Measurements from ENCODE around the gene NRXN2.
A peak's percentile ranks its signal among the peaks of the same experiment; 100 is the strongest.

The NRXN2 gene

DNA sequence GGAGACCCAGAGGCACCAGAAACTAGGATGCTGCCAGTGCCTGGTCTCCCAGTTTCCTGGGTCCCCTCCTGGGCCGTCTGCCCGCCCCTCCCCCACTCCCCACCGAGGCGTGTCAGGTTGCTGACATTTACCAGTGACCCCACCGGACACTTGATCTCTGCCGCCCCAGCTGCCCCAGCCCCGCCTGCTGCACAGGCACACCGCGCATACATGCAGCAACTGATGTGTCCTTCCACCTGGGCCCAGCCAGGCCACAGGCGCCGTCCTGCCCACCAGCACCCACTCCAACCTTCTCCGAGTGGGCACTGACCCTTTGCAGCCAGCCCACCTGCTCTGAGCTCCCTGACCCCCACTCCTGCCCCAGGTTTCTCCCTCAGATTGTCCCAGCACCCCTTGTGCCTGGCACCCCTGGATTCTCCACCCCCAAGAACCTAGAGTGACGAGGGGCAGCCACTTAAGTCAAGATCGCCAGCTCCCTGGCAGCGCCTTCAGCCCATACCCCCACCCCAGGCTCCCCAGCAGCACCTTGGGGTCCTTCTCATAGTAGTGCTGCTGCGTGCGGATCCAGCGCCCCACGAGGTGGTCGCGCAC is 36.2 kb upstream of the NRXN2 start:
- DNase-seq (ENCODE audit: low read depth) = no peak

DNA sequence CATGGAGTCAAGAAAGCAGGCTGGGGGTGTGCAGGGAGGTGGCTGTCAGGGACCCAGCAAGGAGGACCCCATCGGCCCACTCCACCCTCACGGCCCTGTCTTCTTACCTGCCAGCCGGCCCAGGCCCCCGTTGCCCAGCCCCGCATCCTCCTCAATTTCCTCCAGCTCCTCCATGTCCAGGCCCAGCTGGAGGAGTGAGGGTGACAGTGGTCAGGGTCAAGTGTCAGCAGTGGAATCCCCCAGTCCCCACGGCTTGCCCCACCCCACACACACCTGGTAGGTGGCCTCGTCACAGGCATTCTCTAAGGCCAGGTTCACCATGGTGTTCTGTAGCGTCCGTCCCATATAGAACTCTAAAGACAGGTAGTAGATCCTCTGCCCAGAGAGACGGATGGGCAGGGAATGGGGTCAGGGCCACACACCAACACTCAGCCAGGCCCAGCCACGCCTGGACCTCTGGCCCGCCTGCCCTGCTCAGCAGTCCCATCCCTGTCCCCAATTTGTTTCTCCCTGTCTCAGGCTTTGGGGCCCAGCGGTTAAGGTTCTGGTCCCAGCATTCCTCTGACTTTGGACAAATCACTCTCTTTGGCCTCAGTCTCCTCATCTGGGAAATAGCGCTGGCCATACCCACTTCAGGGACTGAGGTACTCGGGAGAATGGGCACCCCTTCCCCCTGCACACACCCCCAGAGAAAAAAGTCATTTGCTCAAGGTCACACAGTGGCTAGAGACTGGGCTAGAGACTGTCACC is 35.5 kb upstream of the NRXN2 start:
- no peak for DNase-seq (ENCODE audit: low read depth)

DNA sequence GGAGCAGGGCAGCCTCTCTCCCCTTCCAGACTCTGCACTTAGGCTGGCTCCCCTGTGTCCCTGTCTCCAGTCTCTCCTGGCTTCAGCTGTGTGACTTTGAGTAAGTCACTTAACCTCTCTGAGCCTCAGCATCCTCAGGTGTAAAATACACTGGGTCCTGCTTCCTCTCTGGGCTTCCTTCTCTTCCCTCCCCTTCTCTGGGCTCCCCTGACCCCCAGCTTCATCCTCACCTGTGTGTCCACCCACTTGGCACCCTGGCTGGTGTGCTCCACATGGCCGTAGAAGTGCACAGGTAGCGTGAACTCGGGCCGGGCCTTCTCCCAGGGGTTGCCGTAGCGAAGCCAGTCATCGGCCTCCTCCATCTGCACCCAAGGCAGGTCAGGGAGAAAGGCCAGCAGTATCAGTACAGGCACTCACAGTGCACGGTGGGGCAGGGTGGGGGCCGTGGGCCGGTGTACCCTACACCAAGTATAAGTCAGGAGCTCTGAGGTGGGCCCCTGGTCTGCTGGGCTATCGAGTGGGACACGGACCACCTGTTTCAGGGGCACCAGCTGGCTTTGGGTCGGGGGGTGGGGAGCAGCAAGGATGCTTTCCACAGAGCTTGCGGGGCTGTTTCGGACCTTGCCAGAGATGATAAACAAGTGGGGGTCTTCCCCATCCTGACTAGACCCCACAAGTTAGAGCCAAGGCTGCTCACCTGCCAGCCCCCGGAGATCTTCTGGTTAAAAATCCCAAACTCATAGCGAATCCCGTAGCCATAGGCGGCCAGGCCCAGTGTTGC is 34.7 kb upstream of the NRXN2 start:
- DNase-seq (ENCODE audit: low read depth) = no peak

DNA sequence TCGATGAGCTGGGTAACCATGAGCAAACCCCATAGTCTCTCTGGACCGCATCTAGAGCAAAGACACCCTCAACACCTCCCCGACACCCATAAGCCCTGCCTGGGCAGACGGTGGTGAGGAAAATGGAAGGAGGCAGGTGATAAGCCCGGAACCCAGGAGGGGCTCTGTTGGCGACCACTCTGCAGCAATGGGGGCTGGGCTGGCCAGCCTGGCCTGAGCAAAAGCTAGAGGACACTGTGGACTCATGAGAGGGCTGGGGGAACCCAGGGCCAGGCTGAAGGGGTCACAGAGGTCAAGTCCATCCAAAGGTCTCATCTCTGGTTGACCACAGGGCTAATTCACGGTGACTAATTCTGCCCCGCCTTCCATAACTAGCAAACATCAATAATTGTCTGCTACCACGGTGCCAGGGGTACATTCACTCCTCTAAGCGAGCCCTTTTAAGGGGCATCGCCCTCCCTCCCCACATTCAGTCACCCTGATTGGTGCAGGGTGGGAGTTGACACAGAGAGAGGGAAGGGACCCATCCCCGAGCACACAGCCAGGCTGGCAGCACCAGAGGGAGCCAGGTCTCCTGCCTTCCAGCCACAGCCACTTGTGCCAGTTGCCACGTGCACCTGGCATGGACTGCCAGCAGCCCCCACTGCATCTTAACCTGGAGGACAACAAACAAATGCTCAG is 32.8 kb upstream of the NRXN2 start:
- DNase-seq (ENCODE audit: low read depth) = no peak

DNA sequence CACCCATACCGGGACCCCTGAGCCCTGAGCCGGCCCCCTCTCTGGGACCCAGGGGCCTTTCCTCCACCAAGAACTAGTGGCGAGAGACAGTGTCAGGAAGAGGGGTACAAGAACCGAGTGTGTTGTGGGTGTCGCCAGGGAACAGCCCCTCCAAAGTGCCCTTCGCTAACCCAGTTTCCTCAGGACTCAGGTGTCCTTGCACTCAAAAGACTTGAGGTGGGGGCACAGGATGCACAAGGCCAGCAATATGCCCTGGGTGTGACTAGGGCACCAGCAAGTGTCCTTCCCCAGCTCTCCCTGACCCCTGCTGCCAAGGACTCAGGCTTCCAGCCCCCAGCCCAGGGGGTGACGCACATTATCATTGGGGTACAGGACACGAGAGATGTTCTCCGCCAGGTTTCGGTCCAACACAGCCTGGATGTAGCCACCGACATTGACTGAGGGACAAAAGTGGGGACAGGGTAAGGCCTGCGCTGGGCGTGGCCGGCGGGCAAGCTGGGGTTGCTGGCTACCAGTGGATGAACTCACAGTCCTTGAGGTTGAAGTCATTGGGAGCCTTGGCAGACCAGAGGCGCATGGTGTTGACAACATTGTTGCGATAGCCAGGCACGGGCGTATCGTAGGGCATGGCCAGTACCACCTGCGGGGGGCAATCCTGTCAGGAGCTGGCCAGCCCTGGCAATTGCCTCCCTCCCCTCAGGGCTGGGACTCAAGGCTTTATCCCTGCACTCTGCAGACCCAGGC is 32.1 kb upstream of the NRXN2 start:
- no peak for DNase-seq (ENCODE audit: low read depth)

GRCh38 chr11:64754124-64754918 is 31.3 kb upstream of the NRXN2 start:
- DNase-seq (ENCODE audit: low read depth) = no peak

DNA sequence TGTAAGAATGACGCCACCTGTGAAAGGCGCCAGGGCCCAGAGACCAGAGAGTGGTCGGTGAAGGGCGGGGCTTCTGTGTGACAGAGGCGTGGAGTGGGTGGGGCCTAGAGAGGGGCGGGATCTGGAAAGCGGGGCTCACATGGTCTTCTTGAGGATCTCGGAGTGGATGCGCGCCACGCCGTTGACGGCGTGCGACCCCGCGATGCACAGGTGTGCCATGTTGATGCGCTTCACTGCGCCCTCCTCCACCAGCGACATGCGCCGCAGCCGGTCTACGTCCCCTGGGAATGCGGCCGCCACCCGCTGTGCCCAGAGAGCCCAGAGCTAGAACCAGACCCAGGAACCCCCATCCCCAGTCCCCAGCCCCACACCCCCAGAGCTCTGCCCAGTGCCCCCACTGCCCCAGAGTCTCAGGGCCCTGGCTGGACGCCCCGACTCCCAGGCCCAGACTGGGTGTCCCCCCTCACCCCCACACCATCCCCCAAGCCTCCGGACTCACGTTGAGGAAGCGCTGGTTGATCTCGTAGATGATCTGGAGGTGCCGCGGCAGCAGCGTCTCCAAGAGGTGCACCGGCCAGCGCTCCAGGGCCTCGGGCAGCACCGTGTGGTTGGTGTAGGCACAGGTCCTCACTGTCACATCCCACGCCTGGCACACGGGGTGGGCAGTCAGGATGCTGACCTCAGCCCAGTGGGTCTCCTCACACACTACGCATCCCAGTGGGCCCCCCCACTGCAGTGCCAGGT is 30.6 kb upstream of the NRXN2 start:
- DNase-seq (ENCODE audit: low read depth) = no peak

DNA sequence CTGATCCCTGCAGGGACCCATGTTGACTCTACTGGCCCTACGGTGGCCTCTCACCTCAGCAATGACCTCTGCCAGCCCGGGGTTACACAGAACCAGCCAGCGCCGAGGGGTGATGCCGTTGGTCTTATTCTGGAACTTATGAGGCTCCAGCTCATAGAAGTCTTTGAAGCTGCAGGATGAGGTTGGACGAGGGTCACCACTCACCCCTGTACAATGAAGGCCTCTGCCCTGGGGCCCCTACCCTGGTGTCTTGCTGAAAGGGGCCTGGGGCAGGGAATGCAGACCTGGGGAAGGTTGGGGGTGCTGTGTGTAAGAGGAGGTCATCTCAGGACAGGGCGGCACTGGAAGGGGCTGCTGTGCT is 30.0 kb upstream of the NRXN2 start:
- no peak for DNase-seq (ENCODE audit: low read depth)

DNA sequence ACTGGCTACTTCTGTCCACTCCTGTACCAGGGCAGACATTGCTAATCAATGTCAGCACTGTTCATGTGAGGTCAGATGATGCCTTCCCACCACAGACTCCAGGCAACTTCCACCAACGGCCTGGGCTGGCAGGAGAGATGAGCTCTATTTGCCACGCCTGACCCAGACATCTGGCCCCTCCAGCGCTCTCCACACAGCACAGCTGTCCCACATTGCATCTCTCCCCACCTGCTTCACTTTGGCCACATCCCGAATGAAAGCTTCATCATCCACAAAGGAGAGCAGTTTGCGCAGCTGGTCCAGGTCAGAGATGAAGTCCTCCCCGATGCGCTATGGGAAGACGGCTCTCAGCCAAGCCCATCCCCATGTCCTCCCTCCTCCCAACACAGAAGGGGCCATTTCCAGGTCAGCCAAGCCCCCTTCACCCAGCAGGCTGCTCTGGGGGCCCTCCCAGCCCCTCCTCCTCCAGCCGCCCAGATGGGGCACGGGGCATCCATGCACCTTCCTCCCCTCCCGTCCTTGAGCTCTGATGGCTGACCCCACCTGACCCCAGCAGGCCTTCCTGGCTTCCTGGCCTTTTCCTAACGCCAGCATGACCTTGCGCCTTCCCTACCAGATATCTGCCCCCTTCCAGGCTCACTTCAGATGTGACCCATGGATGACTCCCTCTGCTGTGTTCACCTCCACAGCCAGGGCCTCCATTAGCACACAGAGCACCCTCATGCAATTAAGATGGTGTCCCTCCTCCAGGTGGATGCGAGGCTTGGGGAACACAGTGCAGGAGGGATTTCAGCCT is 29.4 kb upstream of the NRXN2 start:
- DNase-seq (ENCODE audit: low read depth) = no peak

DNA sequence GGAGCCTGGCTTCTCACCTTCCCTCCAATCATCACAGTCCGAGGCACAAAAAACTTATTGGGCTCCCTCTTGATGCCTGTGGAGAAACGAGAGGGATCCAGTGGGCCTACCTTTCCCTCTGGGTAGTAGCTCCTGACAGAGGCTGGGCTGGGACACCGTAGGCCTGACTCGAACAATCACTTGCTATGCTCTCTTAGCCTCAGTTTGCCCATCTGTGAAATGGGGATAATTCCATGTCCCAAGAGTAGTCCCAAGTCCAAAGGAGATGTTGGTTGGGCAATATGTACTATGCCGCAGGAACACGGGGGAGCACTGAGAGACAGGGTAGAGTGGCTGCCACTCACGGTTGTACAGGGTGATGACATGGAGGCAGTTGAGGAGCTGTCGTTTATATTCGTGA is 28.6 kb upstream of the NRXN2 start:
- no peak for DNase-seq (ENCODE audit: low read depth)

DNA sequence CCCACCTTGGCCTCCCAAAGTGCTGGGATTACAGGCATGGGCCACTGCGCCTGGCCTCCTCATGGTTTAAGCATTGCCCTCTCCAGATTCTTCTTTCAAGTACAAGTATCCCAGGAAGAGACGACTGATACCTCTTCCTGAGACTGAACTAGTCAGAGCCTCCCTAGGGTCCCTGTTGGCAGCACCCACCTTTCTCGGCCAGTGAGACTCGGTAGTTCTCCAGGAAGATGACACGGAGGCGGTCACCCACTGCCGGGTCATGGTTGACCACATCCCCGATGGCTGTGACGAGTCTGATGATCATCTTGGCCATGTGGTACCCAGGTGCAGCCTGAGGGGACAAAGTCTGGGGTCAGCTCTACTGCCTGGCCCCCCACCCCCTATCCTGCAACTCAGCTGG is 28.1 kb upstream of the NRXN2 start:
- DNase-seq (ENCODE audit: low read depth) = no peak

GRCh38 chr11:64750361-64751054 is 27.5 kb upstream of the NRXN2 start:
- DNase-seq (ENCODE audit: low read depth) = no peak

DNA sequence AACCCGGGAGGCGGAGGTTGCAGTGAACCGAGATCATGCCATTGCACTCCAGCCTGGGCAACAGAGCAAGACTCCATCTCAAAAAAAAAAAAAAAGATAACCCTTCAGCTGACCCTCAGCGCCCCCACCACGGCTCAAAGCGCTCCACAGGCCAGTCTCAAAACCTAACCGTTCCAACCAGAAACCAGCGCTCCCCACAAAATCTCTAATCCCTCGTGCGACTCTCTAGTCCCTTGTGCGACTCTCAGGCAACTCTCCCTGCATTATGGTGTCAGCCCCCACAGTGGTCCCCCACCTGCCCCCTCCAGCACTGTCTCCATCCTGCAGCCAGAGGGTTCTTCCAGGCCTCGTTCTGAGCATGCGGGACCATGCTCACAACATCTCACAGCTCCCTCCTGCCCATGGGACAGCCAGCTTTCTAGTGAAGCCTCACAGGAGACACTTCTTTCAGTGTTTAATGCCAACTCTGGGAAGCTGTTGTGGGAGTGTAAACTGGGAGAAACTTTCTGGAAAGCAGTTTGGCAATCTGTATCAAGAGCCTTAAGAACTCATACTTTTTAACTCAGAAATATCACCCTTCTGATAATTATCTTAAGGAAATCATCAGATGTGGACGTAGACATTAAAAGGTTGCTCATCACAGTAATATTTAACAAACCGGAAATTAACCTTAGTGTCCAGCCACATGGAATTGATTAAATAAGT is 25.1 kb upstream of the NRXN2 start:
- DNase-seq (ENCODE audit: low read depth) = peak; percentile 58

DNA sequence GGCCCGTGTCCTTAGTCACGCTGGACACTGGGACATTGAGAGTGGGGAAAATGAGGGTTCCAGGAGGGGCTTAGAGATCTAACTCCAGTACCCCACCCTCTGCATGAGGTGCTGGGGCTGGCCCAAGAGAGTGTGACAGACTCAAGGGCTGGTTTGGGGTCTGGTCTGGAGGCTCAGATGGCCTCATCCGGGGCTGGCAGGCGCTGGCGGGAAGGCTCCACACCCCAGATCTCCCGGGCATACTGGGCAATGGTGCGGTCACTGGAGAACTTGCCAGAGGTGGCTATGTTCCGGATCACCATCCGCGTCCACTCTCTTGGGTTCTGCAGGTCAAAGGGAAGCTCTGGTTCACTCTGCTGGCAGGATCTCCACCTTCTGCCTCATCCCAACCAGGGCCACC is 23.5 kb upstream of the NRXN2 start:
- DNase-seq (ENCODE audit: low read depth) = no peak

DNA sequence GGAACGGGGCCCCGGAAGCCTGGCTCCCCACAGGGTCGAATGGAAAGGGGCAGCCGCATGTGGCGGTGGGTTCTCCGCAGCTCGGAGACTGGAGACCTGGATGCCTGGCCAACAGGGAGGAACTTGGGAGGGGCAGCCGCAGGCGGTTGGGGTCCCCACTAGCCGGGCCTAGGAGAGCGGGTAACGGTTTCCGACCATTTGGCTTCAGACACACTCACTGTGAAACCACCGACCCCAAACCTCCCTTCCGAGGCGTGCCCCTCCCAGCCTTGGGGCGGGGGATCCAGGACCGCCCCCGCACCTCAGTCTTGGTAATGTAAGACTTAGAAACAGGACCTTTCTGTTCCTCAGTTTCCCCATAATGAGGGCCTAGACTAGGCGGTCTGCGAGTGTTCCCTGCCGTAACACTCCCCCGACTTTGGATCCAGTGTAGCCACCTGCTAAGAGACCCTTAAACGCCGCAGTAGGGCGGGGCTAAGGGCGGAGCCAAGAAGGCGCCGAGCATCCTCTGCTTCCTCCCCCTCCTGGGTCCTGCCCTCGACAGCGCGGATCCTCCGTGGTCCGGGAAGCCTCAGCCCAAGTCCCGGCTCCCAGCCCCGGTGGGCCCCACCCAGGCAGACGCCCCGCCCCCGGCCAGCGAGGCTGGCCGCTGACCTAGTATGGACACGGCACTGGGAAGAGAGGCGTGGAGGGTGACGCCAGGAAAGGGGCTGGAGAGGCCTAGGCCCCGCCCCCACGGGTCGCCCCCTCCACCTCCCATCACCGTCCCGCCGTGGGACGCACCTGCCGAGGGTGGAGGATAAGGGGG is 22.7 kb upstream of the NRXN2 start:
- no peak for DNase-seq (ENCODE audit: low read depth)

DNA sequence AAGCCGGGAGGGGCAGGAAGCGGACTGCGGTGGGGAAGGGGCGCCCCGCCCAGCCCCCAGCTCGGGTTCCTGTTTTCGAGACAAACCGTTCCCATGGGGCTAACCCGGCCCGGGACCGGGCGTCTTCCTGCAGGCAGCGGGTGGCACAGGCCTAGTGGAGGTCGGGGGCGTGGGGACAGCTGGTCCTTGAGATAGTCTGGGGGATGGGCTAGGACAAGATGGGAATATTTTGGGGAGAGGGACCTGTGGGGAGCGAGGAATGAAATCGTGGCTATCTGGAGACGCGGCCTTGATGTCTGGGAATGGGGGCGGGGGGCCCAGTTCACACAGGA is 22.2 kb upstream of the NRXN2 start:
- no peak for DNase-seq (ENCODE audit: low read depth)

DNA sequence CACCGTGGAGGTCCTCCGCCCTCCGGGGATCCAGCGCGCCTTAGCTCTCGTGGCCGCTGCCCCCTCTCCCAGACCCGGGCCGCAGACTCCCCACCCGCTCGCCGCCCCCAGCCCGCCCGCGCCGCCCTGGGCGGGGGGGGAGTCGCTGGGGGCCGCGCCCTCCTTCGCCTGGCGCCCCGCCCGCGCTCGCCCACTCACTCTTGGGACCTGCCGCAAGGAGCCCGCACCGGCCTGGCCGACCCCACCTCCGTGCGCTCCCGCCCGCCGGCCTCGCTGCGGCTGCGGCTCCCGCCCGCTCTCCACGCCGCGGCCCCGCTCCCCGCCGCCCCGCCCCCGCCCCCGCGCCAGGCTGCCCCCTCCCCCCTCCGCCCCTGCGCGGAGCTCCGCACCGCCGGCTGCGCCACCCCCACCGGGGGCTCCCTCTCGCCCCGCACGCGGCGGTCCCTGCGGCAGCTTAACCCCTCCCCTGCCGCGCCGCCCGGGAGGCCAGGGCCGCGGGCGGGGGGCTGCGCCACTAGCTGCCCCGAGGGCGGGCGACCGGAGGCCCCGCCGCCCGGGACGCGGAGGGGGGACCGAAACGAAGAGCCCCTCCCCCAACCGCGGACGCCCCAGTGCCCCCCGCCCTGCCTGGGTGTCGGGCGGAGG is 21.7 kb upstream of the NRXN2 start:
- DNase-seq (ENCODE audit: low read depth) = no peak
